ENCODE results near the gene TTBK1. TPM values are rescaled to one million over a fixed set of nuclear protein-coding genes. Genes with fewer than 3 reads are reported as not detected.

Gene TTBK1
- polyA plus RNA-seq, 2 of the 4 experiments (the other 2 are of a cell fraction), result 0.04 TPM; not detected in 1

DNA sequence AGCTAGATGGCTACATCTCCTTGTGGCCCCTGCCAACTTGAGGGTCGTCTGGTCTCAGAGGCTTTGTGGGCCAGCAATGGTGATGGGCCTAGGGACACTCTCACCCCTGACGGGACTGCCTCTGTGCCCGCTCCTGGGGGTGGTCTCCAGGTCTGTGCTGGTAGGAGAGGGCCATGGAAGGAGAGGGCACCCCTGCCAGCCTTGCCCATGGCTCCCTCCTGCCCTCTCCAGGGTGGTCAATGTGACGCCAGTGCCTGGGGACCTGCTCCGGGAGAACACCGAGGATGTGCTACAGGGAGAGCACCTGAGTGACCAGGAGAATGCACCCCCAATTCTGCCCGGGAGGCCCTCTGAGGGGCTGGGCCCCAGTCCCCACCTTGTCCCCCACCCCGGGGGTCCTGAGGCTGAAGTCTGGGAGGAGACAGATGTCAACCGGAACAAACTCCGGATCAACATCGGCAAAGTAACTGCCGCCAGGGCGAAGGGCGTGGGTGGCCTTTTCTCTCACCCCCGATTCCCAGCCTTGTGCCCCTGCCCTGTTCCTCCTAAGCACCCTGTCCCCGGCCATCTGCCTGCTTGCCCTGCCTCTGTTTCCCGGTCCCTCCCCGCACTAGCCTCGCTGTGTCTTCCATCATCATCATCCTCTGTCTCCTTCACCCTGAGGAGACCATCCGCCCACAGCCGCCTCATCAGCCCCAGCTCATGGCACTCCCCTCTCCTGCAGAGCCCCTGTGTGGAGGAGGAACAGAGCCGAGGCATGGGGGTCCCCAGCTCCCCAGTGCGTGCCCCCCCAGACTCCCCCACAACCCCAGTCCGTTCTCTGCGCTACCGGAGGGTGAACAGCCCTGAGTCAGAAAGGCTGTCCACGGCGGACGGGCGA is 15.8 kb downstream of the TTBK1 start:
- no peak overlapping the region for H3K27ac ChIP-seq
- no peak for FAIRE-seq
- ChIA-PET CTCF (interaction anchor here (1.4 to 3.1 kb wide), 4 partner anchors 30 to 248 kb away, joined by 3 to 18 read pairs (median 5); partner anchors contain the start of gene DNPH1), POLR2A (no interaction called here)
- H3K4me1 ChIP-seq, result no peaks in the 10 kb centered on the region
- WGBS (ENCODE audit: missing lambda C conversion rate), result 81% methylated on average over 17 of the region's 30 CpGs
- TF ChIP-seq KDM1A (IDR thresholded peaks at IDR 0.05; ENCODE audit: low read depth), result no peak
- TF ChIP-seq HEYL (CRISPR knock-in tag; IDR thresholded peaks at IDR 0.05), result no peak
- no peak for TF ChIP-seq CBX2 (IDR thresholded peaks at IDR 0.05; ENCODE audit: borderline replicate concordance, low read depth)
- TF ChIP-seq, protein P1, sequence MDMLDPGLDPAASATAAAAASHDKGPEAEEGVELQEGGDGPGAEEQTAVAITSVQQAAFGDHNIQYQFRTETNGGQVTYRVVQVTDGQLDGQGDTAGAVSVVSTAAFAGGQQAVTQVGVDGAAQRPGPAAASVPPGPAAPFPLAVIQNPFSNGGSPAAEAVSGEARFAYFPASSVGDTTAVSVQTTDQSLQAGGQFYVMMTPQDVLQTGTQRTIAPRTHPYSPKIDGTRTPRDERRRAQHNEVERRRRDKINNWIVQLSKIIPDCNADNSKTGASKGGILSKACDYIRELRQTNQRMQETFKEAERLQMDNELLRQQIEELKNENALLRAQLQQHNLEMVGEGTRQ (IDR thresholded peaks at IDR 0.05), result no peak
- TF ChIP-seq HOXA7 (CRISPR knock-in tag; IDR thresholded peaks at IDR 0.05), result no peak
- TF ChIP-seq SREBF2 (IDR thresholded peaks at IDR 0.05), result no peak
- TF ChIP-seq KDM5A (IDR thresholded peaks at IDR 0.05), result no peak
- TF ChIP-seq NR3C1 (IDR thresholded peaks at IDR 0.05), result no peak
- no peak for TF ChIP-seq TP53 (CRISPR knock-in tag; IDR thresholded peaks at IDR 0.05)
- TF ChIP-seq, protein P2, sequence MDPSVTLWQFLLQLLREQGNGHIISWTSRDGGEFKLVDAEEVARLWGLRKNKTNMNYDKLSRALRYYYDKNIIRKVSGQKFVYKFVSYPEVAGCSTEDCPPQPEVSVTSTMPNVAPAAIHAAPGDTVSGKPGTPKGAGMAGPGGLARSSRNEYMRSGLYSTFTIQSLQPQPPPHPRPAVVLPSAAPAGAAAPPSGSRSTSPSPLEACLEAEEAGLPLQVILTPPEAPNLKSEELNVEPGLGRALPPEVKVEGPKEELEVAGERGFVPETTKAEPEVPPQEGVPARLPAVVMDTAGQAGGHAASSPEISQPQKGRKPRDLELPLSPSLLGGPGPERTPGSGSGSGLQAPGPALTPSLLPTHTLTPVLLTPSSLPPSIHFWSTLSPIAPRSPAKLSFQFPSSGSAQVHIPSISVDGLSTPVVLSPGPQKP (IDR thresholded peaks at IDR 0.05; ENCODE audit: low read depth, low read length), result no peak
- TF ChIP-seq ZC3H11A (IDR thresholded peaks at IDR 0.05), result no peak
- TF ChIP-seq CHD4 (IDR thresholded peaks at IDR 0.05; ENCODE audit: borderline replicate concordance), result no peak
- ATAC-seq, result no peak
- no peak overlapping the region for H3K4me2 ChIP-seq
- no peaks in the 10 kb centered on the region for H3K9me3 ChIP-seq
- no peak for DNase-seq (ENCODE audit: low read depth in 1 of 2, low spot score in 1 of 2)
- no peak overlapping the region for H3K4me3 ChIP-seq

GRCh38 chr6:43260791-43261190 is 17.5 kb downstream of the TTBK1 start:
- H3K4me3 ChIP-seq, result no peak overlapping the region
- DNase-seq (ENCODE audit: low read depth in 1 of 2, low spot score in 1 of 2) (no peak), ATAC-seq (no peak), FAIRE-seq (no peak)
- POLR2A ChIA-PET, result no interaction called here
- 56% methylated on average over 4 of the region's 4 CpGs for WGBS (ENCODE audit: missing lambda C conversion rate)
- no peaks in the 10 kb centered on the region for H3K4me1 ChIP-seq
- no peak for TF ChIP-seq JUNB (IDR thresholded peaks at IDR 0.05)
- H3K9me3 ChIP-seq, result no peaks in the 10 kb centered on the region
- CTCF ChIA-PET, result interaction anchor here (1.5 to 3.1 kb wide), 2 partner anchors 74 to 115 kb away, joined by 3 to 18 read pairs; no protein-coding TSS in a partner anchor
- no peak overlapping the region for H3K27ac ChIP-seq
- H3K4me2 ChIP-seq, result no peak overlapping the region

- 45% methylated on average over 5 of the region's 5 CpGs for WGBS (ENCODE audit: missing lambda C conversion rate)
- no peak overlapping the region for H3K4me3 ChIP-seq
- no peaks in the 10 kb centered on the region for H3K4me1 ChIP-seq
- H3K27ac ChIP-seq, result no peak overlapping the region
- ATAC-seq (no peak), FAIRE-seq (no peak), DNase-seq (ENCODE audit: low read depth in 1 of 2, low spot score in 1 of 2) (no peak)
- POLR2A ChIA-PET, result no interaction called here
- CTCF ChIA-PET, result interaction anchor here (0.5 to 3.1 kb wide), 5 partner anchors 8 to 160 kb away, joined by 3 to 18 read pairs (median 5); no protein-coding TSS in a partner anchor
- no peak overlapping the region for H3K4me2 ChIP-seq
- H3K9me3 ChIP-seq, result no peaks in the 10 kb centered on the region
- TF ChIP-seq EP300 (IDR thresholded peaks at IDR 0.05) (no peak), KDM5A (IDR thresholded peaks at IDR 0.05) (no peak), ZC3H11A (IDR thresholded peaks at IDR 0.05) (no peak), TP53 (CRISPR knock-in tag; IDR thresholded peaks at IDR 0.05) (no peak), FOSB (CRISPR knock-in tag; IDR thresholded peaks at IDR 0.05) (no peak), MYC (IDR thresholded peaks at IDR 0.05; ENCODE audit: borderline replicate concordance, low read length) (no peak), E2F6 (IDR thresholded peaks at IDR 0.05; ENCODE audit: borderline replicate concordance, low read depth) (no peak), NR3C1 (IDR thresholded peaks at IDR 0.05) (no peak), HMGXB4 (CRISPR knock-in tag; IDR thresholded peaks at IDR 0.05; ENCODE audit: borderline replicate concordance) (no peak), GATA3 (IDR thresholded peaks at IDR 0.05; ENCODE audit: borderline replicate concordance) (no peak), NPAS2 (CRISPR knock-in tag; IDR thresholded peaks at IDR 0.05; ENCODE audit: borderline replicate concordance) (no peak), KDM1A (IDR thresholded peaks at IDR 0.05; ENCODE audit: low read depth) (no peak), PHF8 (IDR thresholded peaks at IDR 0.05; ENCODE audit: borderline replicate concordance, low read depth) (no peak), HOXB13 (CRISPR knock-in tag; IDR thresholded peaks at IDR 0.05; ENCODE audit: low read depth) (no peak), HOXB5 (CRISPR knock-in tag; IDR thresholded peaks at IDR 0.05) (no peak)
- TF ChIP-seq, protein P3, sequence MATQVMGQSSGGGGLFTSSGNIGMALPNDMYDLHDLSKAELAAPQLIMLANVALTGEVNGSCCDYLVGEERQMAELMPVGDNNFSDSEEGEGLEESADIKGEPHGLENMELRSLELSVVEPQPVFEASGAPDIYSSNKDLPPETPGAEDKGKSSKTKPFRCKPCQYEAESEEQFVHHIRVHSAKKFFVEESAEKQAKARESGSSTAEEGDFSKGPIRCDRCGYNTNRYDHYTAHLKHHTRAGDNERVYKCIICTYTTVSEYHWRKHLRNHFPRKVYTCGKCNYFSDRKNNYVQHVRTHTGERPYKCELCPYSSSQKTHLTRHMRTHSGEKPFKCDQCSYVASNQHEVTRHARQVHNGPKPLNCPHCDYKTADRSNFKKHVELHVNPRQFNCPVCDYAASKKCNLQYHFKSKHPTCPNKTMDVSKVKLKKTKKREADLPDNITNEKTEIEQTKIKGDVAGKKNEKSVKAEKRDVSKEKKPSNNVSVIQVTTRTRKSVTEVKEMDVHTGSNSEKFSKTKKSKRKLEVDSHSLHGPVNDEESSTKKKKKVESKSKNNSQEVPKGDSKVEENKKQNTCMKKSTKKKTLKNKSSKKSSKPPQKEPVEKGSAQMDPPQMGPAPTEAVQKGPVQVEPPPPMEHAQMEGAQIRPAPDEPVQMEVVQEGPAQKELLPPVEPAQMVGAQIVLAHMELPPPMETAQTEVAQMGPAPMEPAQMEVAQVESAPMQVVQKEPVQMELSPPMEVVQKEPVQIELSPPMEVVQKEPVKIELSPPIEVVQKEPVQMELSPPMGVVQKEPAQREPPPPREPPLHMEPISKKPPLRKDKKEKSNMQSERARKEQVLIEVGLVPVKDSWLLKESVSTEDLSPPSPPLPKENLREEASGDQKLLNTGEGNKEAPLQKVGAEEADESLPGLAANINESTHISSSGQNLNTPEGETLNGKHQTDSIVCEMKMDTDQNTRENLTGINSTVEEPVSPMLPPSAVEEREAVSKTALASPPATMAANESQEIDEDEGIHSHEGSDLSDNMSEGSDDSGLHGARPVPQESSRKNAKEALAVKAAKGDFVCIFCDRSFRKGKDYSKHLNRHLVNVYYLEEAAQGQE (IDR thresholded peaks at IDR 0.05), result no peak
Observed at GRCh38 chr6:43261198-43261597, 17.9 kb downstream of the TTBK1 start.

All from A549 (cell line).